ENCODE data around the gene SCLY.

- TF ChIP-seq MLX (CRISPR knock-in tag; IDR thresholded peaks at IDR 0.05) (no peak), ATF2 (CRISPR knock-in tag; IDR thresholded peaks at IDR 0.05; ENCODE audit: borderline replicate concordance, low read depth) (no peak), ELF4 (CRISPR knock-in tag; IDR thresholded peaks at IDR 0.05; ENCODE audit: low read depth) (no peak), CREB1 (CRISPR knock-in tag; IDR thresholded peaks at IDR 0.05) (no peak), PREB (CRISPR knock-in tag; IDR thresholded peaks at IDR 0.05; ENCODE audit: borderline replicate concordance) (no peak), ESRRA (CRISPR knock-in tag; IDR thresholded peaks at IDR 0.05; ENCODE audit: borderline replicate concordance) (no peak), TEAD4 (CRISPR knock-in tag; IDR thresholded peaks at IDR 0.05) (no peak), ATF3 (CRISPR knock-in tag; conservative IDR thresholded peaks at IDR 0.05) (no peak), JUN (CRISPR knock-in tag; IDR thresholded peaks at IDR 0.05) (no peak)
- TF ChIP-seq, protein P1, sequence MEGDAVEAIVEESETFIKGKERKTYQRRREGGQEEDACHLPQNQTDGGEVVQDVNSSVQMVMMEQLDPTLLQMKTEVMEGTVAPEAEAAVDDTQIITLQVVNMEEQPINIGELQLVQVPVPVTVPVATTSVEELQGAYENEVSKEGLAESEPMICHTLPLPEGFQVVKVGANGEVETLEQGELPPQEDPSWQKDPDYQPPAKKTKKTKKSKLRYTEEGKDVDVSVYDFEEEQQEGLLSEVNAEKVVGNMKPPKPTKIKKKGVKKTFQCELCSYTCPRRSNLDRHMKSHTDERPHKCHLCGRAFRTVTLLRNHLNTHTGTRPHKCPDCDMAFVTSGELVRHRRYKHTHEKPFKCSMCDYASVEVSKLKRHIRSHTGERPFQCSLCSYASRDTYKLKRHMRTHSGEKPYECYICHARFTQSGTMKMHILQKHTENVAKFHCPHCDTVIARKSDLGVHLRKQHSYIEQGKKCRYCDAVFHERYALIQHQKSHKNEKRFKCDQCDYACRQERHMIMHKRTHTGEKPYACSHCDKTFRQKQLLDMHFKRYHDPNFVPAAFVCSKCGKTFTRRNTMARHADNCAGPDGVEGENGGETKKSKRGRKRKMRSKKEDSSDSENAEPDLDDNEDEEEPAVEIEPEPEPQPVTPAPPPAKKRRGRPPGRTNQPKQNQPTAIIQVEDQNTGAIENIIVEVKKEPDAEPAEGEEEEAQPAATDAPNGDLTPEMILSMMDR (IDR thresholded peaks at IDR 0.05): no peak
- TF ChIP-seq, protein P2, sequence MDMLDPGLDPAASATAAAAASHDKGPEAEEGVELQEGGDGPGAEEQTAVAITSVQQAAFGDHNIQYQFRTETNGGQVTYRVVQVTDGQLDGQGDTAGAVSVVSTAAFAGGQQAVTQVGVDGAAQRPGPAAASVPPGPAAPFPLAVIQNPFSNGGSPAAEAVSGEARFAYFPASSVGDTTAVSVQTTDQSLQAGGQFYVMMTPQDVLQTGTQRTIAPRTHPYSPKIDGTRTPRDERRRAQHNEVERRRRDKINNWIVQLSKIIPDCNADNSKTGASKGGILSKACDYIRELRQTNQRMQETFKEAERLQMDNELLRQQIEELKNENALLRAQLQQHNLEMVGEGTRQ (CRISPR knock-in tag; IDR thresholded peaks at IDR 0.05): no peak
These were observed 66.0 kb downstream of the SCLY start for GRCh38 chr2:238126775-238127164.
